Neural progenitor cell (in vitro differentiated cells): ENCODE data around the gene ANKRD53.

ENCODE experiments used
- EZH2 ChIP-seq: fragments of 200-600 bp; sonication (generic); IDR thresholded peaks from 2 replicates; pipeline ENCODE4 v1.6.1; 2017; ENCODE audit warnings: antibody characterized with exemption, mild to moderate bottlenecking, moderate library complexity
- TF ChIP-seq, protein P1 (sequence below): fragments of 200-600 bp; sonication (generic); IDR thresholded peaks from 2 replicates; pipeline ENCODE4 v1.5.1; 2017; ENCODE audit warnings: antibody characterized with exemption, mild to moderate bottlenecking

DNA sequence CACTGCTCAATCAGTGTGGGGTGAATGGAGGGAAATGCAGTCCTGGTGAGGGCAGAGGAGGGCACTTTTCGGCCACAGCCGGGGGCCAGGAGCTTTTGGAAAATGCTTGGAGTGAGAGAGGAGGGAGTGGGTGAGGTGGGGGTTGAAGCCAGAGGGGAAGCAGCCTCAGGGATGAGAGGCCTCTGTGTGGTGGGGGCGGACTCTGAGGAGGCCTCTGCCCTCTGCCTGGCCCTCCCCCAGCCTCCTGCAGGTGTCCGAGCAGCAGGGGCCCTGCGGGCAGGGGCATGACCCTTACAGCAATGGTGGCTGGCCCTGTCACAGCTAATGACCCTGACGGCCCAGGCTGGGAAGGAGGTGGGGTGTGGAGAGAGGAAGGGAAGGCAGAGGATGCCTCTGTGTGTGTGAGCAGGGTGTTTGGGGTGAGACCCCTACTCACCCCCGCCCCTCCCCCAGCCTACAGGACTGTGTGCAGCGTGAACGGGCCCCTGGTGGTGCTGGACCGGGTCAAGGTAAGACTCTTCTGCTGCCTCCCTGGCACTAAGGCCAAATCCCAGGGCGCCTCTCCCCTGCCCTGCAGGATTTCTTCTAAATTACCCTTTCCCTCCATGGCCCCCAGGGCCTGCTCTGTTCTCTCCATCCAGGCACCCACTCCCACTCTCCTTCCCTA, 35.1 kb upstream of the ANKRD53 start:
- TF ChIP-seq, protein P1, sequence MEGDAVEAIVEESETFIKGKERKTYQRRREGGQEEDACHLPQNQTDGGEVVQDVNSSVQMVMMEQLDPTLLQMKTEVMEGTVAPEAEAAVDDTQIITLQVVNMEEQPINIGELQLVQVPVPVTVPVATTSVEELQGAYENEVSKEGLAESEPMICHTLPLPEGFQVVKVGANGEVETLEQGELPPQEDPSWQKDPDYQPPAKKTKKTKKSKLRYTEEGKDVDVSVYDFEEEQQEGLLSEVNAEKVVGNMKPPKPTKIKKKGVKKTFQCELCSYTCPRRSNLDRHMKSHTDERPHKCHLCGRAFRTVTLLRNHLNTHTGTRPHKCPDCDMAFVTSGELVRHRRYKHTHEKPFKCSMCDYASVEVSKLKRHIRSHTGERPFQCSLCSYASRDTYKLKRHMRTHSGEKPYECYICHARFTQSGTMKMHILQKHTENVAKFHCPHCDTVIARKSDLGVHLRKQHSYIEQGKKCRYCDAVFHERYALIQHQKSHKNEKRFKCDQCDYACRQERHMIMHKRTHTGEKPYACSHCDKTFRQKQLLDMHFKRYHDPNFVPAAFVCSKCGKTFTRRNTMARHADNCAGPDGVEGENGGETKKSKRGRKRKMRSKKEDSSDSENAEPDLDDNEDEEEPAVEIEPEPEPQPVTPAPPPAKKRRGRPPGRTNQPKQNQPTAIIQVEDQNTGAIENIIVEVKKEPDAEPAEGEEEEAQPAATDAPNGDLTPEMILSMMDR: no peak
- TF ChIP-seq EZH2: no peak
